ENCODE data around the gene FCN1. TPM values are rescaled to one million over a fixed set of nuclear protein-coding genes. Genes with fewer than 3 reads are reported as not detected.
"Not testable (repeated sequence)": the region's sequence is repeated elsewhere in the genome, so short reads cannot be mapped to it uniquely, and the experiment has no call there.

Gene FCN1
- total RNA-seq, 4 donors from 2014 or later = 0.16 to 0.42 (median 0.34) TPM

GRCh38 chr9:134860510-134860909 lies 57.2 kb downstream of the FCN1 start:
- TF ChIP-seq CTCF (IDR thresholded peaks at IDR 0.05) (no peak), EP300 (IDR thresholded peaks at IDR 0.05) (no peak), POLR2AphosphoS5 (IDR thresholded peaks at IDR 0.05) (no peak), POLR2A (IDR thresholded peaks at IDR 0.05) (no peak)
- H3K27me3 ChIP-seq = peaks cover 14% of the 10 kb centered on the region
- H3K9me3 ChIP-seq = no peaks in the 10 kb centered on the region
- peaks cover 9% of the 10 kb centered on the region for H3K4me1 ChIP-seq
- H3K4me3 ChIP-seq = no peak overlapping the region
- 90% methylated on average over 13 of the region's 13 CpGs for WGBS
- DNase-seq (ENCODE audit: low spot score in 2 of 2) = no peak
- H3K36me3 ChIP-seq = no peaks in the 10 kb centered on the region
- H3K27ac ChIP-seq = no peak overlapping the region

GRCh38 chr9:134858051-134858841 lies 59.5 kb downstream of the FCN1 start:
- no peaks in the 10 kb centered on the region for H3K36me3 ChIP-seq
- H3K9me3 ChIP-seq = no peaks in the 10 kb centered on the region
- 46% methylated on average over 10 of the region's 11 CpGs for WGBS
- TF ChIP-seq POLR2AphosphoS5 (IDR thresholded peaks at IDR 0.05) (no peak), EP300 (IDR thresholded peaks at IDR 0.05) (no peak), POLR2A (IDR thresholded peaks at IDR 0.05) (no peak), CTCF (IDR thresholded peaks at IDR 0.05) (no peak)
- DNase-seq (ENCODE audit: low spot score in 2 of 2) = peak in 1 of 2 donors; percentile 62
- no peak overlapping the region for H3K4me3 ChIP-seq
- no peaks in the 10 kb centered on the region for H3K4me1 ChIP-seq
- peaks cover 13% of the 10 kb centered on the region for H3K27me3 ChIP-seq
- no peak overlapping the region for H3K27ac ChIP-seq

- H3K27me3 ChIP-seq = peaks cover 13% of the 10 kb centered on the region
- DNase-seq (ENCODE audit: low spot score in 2 of 2) = peak in 1 of 2 donors; percentile 20
- 86% methylated on average over 2 of the region's 2 CpGs for WGBS
- H3K4me1 ChIP-seq, H3K9me3 ChIP-seq, H3K36me3 ChIP-seq, H3K4me3 ChIP-seq, H3K27ac ChIP-seq: not testable (repeated sequence)
These were observed 60.3 kb downstream of the FCN1 start for GRCh38 chr9:134857451-134857850.

GRCh38 chr9:134855900-134856377 lies 61.8 kb downstream of the FCN1 start:
- Histone ChIP-seq H3K4me1 (no peaks in the 10 kb centered on the region), H3K27me3 (peaks cover 13% of the 10 kb centered on the region), H3K4me3 (no peak overlapping the region), H3K27ac (no peak overlapping the region), H3K36me3 (no peaks in the 10 kb centered on the region), H3K9me3 (no peaks in the 10 kb centered on the region)
- 47% methylated on average over 4 of the region's 9 CpGs for WGBS
- DNase-seq (ENCODE audit: low spot score in 2 of 2) = peak in 1 of 2 donors; percentile 37
- no peak for TF ChIP-seq CTCF (IDR thresholded peaks at IDR 0.05)
- TF ChIP-seq POLR2A (IDR thresholded peaks at IDR 0.05) = no peak
- TF ChIP-seq EP300 (IDR thresholded peaks at IDR 0.05) = no peak
- TF ChIP-seq POLR2AphosphoS5 (IDR thresholded peaks at IDR 0.05) = no peak

Other genes with a start within 250 kb of the FCN1 start
- gene FCN2, start 37.1 kb downstream of the FCN1 start, total RNA-seq = 1 to 10 TPM in 1 of 4 donors, not detected in 3; 1.4 TPM
- 10 to 100 TPM in 2 of 4 donors, 1 to 10 TPM in 2; 4.0 to 15.4 (median 11.7) TPM for gene OLFM1, start 169.8 kb upstream of the FCN1 start, total RNA-seq